GM15510 (cell line): ENCODE data around the gene KIF16B.

Source experiments
- POLR2A ChIP-seq: IDR thresholded peaks from 3 replicates; pipeline ENCODE4 v1.6.1; 2011; ENCODE audit warnings: borderline replicate concordance; ENCODE audit not compliant: insufficient read length; ENCODE audit errors: extremely low read depth

Gene KIF16B

DNA sequence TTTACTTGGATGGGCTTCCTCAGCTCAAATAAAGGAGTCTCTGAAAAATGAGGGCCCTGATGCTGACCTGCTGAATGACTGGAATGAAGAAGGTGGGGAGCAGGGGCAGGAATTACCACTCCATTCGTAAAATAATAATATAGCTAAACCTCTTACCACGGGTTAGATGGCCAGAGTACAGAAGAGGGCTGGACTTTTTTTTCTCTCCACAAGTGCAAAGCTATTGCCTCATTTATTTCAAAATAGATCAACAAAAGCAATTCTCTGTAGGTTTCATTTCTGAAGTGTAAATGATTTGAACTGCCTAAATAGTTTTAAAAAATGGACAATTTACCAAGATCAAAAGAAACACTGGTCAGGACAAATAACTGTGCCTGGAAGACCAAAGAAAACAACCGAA is 256.7 kb downstream of the KIF16B start:
- TF ChIP-seq POLR2A, result no peak

DNA sequence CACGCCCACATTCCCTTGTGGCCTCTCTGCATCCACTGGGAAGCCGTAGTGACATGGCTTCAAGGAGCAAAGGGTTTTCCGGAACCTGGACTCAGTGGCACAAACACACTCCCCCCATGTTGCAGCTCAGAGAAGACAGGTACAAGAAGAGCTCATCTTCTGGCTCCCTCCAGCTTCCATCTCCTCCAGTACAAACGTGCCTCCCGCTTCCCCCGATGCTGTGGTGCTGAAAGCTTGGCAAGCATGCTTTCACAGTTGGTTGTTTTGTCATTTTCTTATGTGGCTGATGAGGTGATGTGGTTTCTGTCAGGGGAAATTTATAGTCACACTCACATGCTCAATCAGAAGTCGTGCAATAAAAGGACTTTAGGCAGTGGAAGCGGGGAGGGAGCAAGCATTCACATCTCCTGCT is 258.5 kb downstream of the KIF16B start:
- no peak for TF ChIP-seq POLR2A

DNA sequence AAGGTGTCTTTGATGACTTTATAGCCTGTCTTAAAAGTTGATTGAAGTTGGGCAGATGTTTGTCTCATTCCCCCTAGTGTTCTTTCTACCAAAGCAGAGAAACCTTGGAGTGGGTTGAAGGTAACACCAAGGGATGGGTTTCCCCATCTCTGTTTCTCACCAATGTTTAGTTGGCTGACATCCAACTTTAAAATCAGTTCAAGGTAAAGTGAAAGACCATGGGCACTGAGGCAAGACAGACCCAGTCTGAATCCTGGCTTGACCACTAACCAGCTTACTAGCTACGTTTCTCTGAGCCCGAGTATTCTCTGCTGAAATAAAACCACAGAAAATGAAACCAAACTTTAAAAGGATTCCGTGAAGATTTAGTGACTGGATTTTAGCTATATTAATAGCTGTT is 258.9 kb downstream of the KIF16B start:
- TF ChIP-seq POLR2A, result no peak

DNA sequence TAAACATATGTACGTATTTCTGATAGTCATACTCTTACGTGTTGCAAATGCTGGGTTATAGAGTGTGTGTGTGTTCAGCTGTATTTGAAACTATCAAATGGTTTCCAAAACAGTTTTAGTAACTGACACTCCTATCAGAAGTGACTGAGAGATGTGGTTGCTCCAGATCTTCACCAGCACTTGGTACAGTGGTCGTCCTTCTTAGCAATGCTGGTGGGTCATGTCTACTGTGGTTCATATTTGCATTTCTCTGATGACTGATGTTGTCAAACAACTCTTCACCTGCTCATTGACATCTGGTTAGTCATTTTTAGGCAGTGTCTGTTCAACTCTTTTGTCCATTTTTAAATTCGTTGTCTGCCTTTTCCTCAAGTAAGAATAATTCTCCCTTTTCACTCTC is 259.3 kb downstream of the KIF16B start:
- no peak for TF ChIP-seq POLR2A

DNA sequence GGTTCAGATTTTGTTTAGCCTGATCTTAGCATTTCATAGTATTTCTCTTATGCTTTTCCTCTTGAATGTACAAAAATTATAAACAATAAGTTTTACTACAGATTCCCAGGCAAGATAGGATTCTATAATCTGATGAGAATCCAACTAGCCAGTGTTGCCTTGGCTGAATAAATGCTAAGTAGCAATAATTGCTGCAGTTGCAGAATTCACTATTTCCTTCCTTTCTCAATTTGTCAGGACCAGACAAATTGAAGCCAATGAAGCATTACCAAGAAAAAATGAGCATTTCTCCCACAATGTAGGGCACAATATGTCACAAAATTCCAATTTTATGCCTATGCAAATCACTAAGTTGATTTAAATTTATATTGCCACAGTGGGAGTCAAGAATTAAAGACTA is 260.2 kb downstream of the KIF16B start:
- no peak for TF ChIP-seq POLR2A

DNA sequence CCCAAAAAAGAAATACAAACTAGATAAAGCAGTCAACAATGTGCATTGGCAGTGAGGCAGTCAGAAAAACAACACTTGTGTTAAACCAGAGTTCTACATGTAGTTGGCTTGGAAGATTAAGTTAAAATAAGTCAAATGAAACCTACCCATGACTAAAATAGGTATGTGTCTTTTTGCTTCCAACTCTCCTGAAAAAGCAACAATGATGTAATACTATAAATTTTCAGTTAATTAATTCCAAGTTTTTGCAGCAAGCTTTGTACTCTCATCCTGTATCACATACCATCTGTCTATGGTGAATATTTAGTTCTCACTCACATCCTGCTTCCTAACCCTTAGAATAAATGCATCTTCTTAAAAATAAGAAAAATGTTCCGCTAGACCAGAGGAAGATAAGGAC is 261.5 kb downstream of the KIF16B start:
- no peak for TF ChIP-seq POLR2A

DNA sequence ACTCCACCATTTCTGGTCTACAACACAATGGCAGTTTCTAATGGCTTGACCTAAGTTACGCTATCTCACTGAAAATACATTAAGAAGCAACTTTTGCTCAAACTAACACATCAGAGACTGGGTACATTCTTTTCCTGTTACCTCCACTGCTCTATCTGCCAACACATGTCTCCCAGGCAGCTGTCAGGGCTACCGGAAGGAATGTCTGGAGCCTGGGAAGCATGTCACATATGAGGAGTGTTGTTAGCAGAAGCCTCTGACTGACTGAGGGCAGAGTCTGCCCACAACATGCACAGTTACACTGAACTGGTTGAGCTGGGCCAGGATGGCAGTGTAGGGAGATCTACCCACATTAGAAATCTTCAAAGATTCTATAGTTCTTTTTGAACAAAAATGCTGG is 264.5 kb downstream of the KIF16B start:
- no peak for TF ChIP-seq POLR2A

DNA sequence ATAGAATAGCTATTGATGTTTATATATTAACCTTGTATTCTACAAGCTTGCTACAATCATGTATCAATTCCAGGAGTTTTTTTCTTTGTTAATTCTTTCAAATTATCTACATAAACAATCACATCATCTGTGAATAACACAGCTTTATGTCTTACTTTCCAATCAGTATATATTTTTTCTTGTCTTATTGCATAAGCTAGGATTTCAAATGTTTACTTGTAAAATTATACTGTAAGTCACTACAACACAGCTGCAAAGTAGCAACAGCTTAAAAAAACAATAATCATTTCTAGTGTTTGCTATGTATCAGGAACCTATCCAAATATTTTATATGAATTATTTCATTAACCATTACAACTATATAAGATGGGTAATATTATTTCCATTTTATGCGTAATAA is 270.4 kb downstream of the KIF16B start:
- TF ChIP-seq POLR2A, result no peak

DNA sequence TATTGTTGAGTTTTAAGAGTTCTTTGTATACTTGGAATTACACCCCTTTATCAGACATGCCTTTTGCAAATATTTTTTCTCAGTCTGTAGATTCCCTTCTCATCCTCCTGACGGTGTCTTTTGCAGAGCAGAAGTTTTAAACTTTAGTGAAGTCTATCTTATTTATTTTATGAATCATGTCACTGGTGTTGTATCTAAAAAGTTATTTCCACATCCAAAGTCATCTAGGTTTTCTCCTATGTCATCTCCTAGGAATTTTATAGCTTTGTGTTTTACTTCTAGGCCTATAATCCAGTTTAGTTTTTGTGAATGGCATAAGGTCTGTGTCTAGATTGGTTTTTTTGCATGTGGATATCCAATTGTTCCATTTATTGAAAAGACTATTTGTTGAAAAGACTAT is 271.3 kb downstream of the KIF16B start:
- TF ChIP-seq POLR2A, result no peak

DNA sequence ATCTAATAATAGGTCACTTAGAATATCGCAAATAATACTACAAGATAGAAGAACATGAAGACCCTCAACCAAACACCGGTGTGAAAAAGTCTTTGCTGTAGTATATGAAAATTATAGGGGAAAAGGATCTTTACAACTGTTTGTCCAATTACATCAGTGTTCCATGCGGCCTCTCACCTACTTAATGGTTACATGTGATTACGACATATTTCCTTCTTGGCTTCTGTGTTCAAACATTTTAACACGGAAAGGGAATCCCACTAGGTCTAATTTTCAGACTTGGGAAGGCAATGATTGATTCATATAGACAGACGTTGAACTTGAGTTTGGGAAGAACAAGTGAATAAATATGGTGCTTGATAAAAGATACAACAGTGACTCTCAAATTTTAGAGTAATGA is 273.4 kb downstream of the KIF16B start:
- no peak for TF ChIP-seq POLR2A

DNA sequence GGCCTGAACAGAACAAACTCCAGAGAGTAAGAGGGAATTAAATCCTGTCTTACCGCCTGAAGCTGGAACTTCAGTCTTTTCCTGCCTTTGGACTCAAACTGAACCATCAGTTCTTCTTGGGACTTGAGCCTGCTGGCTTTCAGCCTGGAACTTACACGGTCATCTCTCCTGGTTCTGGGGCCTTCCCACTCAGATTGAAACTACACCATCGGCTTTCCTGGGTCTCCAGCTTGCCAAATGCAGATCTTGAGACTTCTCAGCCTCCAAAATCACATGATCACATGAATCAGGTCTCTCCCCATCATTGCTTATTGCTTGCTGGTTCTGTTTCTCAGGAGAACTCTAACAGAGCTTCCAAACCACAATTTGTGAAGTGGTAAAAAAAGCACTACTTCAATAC is 276.3 kb downstream of the KIF16B start:
- no peak for TF ChIP-seq POLR2A

DNA sequence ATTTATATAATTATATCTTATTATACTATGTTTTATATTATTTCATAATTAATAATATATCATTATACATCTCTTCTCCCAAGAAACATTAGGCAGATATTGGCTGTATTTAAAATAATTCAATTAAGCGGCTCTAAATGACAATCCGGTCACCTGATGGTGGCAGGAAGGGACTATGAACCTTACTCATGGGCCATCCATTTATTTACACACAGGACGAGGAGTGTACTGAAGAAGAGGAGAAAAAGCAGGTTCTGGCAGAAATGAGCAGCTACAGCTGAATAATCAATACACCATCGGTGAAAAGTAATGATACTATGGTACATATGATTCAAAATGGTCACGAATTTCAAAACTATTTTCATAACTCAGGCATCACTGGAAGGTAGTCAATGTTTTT is 277.7 kb downstream of the KIF16B start:
- TF ChIP-seq POLR2A, result no peak

DNA sequence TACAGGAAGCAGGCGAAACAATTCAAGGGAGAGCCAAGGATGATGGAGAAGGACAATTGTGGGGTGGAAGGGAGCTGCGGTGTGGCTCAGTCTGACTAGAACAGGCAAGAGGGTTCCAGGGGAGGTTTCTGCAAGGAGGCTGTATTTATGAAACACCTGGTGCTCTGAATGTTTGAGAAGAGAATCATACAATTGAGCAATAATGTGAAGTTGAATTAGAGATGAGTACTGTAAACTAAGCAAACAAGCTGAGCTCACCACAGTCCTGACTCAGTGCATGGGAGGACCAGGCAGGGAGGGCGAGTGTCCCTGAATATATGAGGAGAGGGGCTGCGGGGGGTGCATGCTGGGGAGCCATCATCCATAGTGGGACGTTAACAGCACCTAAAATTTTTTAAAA is 279.7 kb downstream of the KIF16B start:
- no peak for TF ChIP-seq POLR2A

DNA sequence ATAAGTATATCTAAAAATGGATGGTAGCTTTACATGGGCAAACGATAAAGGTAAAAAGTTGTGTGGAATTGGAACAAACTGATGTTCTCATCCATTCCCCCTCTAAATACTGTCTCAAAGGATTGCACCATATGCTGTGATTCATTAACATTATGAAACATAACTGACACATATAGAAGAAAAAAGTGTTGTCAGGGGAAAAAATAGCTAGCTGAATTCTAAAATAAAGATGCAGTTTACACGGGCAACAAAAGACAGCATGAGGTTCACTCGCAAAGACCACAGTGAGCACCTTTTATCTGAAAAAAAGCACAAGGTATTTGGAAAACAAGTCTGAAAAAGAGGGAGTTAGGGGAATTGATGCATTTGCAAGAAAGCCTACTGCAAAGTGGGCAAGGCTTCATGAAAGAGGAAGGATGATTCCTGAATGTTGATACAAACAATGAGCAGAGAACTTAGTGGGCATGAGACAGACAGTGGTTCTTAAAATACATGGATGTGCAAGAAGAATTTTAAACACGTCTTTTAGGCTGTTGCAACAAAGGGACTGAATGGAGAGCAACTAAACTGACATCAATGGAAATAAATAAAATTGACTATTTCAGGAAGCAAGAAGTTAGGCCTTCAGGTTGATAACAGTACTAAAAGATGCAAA is 280.9 kb downstream of the KIF16B start:
- no peak for TF ChIP-seq POLR2A

DNA sequence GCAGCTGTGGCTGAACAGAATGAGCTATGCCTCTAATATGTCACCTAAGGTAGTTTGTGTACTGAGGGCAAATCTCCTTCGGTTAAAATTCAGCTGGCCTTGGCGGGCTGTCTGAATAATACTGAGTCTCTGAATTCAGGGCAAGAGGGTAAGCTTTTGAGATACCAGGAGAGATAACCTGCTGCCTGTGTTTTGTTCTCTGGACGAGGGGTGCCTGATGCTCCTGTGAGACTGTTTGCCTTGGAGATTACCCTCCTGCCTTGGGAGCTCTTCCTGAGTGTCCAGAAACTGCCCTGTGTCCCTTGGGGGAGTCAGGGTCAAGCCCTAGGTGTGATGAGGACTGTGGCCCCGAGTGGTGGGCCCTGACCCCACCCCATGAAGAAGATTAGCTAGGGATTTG is 282.9 kb downstream of the KIF16B start:
- no peak for TF ChIP-seq POLR2A

DNA sequence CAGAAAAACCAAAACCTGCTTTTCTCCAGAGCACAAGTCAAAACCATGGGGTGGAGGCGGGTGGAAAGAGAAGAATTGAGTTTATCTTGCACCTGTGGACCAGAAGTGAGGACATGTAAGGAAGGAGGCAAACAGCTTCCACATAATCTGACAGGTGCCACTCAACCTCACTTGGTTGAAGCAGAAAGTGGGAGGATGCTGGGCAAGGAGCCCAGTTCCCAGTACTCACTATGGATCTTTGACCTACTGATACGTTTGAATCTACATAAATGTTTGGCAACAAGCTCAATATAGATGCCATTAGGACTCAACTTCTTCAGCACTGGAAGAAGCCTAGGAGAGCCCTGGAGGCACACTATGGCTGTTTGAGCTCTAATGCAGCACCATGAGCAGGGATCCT is 285.5 kb downstream of the KIF16B start:
- no peak for TF ChIP-seq POLR2A

DNA sequence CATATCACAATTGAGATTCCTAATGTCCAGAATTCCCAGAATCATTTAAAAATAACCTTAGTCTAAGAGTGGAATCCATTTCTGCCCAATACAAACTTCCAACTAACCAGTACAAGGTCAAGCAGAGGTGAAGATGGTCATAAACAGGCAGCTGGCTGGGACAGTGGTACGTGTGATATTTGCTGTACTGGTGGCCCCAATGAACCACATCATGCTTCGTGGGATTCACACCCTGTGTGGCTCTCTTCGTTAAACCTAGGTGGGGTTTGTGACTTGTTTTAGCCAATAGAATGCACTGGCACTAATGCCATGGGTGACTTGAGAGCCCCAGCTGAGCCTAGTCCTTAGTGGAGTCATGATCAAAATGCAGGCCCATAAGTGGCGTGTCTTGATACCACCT is 286.6 kb downstream of the KIF16B start:
- TF ChIP-seq POLR2A, result no peak
